PC-3 (cell line): Measurements from ENCODE around the gene SHTN1. TPM values are rescaled to one million over a fixed set of nuclear protein-coding genes. Genes with fewer than 3 reads are reported as not detected.

Experiments
- ATAC-seq: fragments of 200-7000 bp; cut with Tn5 transposase; 2 replicates; pipeline ENCODE4 v1.9.1; 2020; ENCODE audit warnings: mild to moderate bottlenecking, moderate library complexity
- BruUV-seq: library from RNA; stranded (reverse); fragments of 400-500 nt; replicated peaks from 2 replicates; lab custom pipeline; 2021; lab: Mats Ljungman, UMichigan
- CTCF ChIA-PET: fragments of 300-600 bp; sonication (Branson Sonifier 250); formaldehyde crosslinking; loops from one replicate; lab custom pipeline; 2022; ENCODE audit warnings: antibody characterized with exemption; lab: Charles Lee
- POLR2A ChIA-PET: fragments of 300-600 bp; sonication (Branson Sonifier 250); formaldehyde crosslinking; loops from one replicate; lab custom pipeline; 2022; ENCODE audit warnings: antibody characterized with exemption; ENCODE audit not compliant: unreplicated experiment; lab: Charles Lee
- DNase-seq: peaks from one replicate; pipeline ENCODE4 v3.0.0-alpha.2; 2015
- H2AFZ ChIP-seq: fragments of 300-600 bp; sonication (generic); 2 replicates; pipeline ENCODE4 v1.6.0; 2016; ENCODE audit warnings: antibody characterized with exemption, low read length
- H3F3A ChIP-seq: fragments of 300-600 bp; sonication (generic); one replicate; pipeline ENCODE4 v1.6.0; 2017; ENCODE audit warnings: antibody characterized with exemption, low read length, control low read depth, mild to moderate bottlenecking; ENCODE audit not compliant: unreplicated experiment
- H3K27ac ChIP-seq: fragments of 300-600 bp; sonication (generic); 2 replicates; pipeline ENCODE4 v1.5.1; 2016; ENCODE audit warnings: mild to moderate bottlenecking, low read length
- H3K27me3 ChIP-seq: fragments of 300-600 bp; sonication (generic); 2 replicates; pipeline ENCODE4 v1.6.1; 2016; ENCODE audit warnings: low read length, mixed read lengths
- H3K36me3 ChIP-seq: fragments of 300-600 bp; sonication (generic); 2 replicates; pipeline ENCODE4 v1.6.1; 2016; ENCODE audit warnings: low read depth, mixed run types, low read length, mixed read lengths
- H3K4me1 ChIP-seq: fragments of 300-600 bp; sonication (generic); 2 replicates; pipeline ENCODE4 v1.5.1; 2016; ENCODE audit warnings: low read length; ENCODE audit not compliant: insufficient read depth
- H3K4me2 ChIP-seq: fragments of 300-600 bp; sonication (generic); 2 replicates; pipeline ENCODE4 v1.6.0; 2016; ENCODE audit warnings: low read length
- H3K4me3 ChIP-seq: fragments of 300-600 bp; sonication (generic); 2 replicates; pipeline ENCODE4 v1.5.1; 2016; ENCODE audit warnings: mild to moderate bottlenecking, low read length, mixed read lengths
- H3K79me2 ChIP-seq: fragments of 300-600 bp; sonication (generic); 2 replicates; pipeline ENCODE4 v1.6.1; 2017; ENCODE audit warnings: low read length, mixed read lengths
- H3K9ac ChIP-seq: fragments of 300-600 bp; sonication (generic); 2 replicates; pipeline ENCODE4 v1.6.0; 2016; ENCODE audit warnings: mild to moderate bottlenecking, low read length
- H3K9me2 ChIP-seq: fragments of 300-600 bp; sonication (generic); replicated peaks from 2 replicates; pipeline ENCODE4 v1.6.1; 2016; ENCODE audit warnings: mixed run types, low read length, mixed read lengths
- H3K9me3 ChIP-seq: fragments of 300-600 bp; sonication (generic); 2 replicates; pipeline ENCODE4 v1.6.1; 2016; ENCODE audit warnings: low read length, mixed read lengths
- H4K20me1 ChIP-seq: fragments of 300-600 bp; sonication (generic); 2 replicates; pipeline ENCODE4 v1.6.1; 2016; ENCODE audit warnings: low read length, mixed read lengths
- CTCF ChIP-seq: fragments of 300-600 bp; sonication (generic); conservative IDR thresholded peaks from 2 replicates; pipeline ENCODE4 v1.5.1; 2017; ENCODE audit warnings: antibody characterized with exemption, low read depth, mild to moderate bottlenecking, low read length
- EZH2 ChIP-seq: fragments of 300-600 bp; sonication (generic); IDR thresholded peaks from one replicate; pipeline ENCODE4 v1.6.1; 2017; ENCODE audit warnings: antibody characterized with exemption, mild to moderate bottlenecking, low read length; ENCODE audit not compliant: unreplicated experiment
- EZH2phosphoT487 ChIP-seq: fragments of 300-600 bp; sonication (generic); IDR thresholded peaks from 2 replicates; pipeline ENCODE4 v1.6.1; 2018; ENCODE audit warnings: mild to moderate bottlenecking, antibody characterized with exemption, low read length, borderline replicate concordance
- intact Hi-C: fragments of 100-400 bp; cut with micrococcal nuclease; formaldehyde crosslinking; loops from 2 replicates; pipeline ENCODE4 v1.9.0; 2023
- total RNA-seq: library from RNA; depleted of rRNA; stranded (reverse); fragments of >200 nt; gene quantifications from 2 replicates; pipeline ENCODE4 v1.2.3, GENCODE V29; 2014

Gene SHTN1
- total RNA-seq, 1 experiment from 2014 or later, result 13.0 TPM

GRCh38 chr10:116972131-116972530 is 32.9 kb downstream of the SHTN1 start:
- Histone ChIP-seq H3K4me2 (no peak overlapping the region), H3K79me2 (peaks cover 25% of the 10 kb centered on the region), H3K27ac (no peak overlapping the region), H3K4me3 (no peak overlapping the region), H3K4me1 (peaks cover 34% of the 10 kb centered on the region), H3K9me2 (no peaks in the 10 kb centered on the region), H4K20me1 (no peaks in the 10 kb centered on the region), H3K27me3 (no peaks in the 10 kb centered on the region), H3F3A (peaks cover 4% of the 10 kb centered on the region), H3K36me3 (peaks cover 23% of the 10 kb centered on the region), H3K9ac (no peak overlapping the region), H2AFZ (no peak overlapping the region), H3K9me3 (no peaks in the 10 kb centered on the region)
- no TSS peak for BruUV-seq
- TF ChIP-seq EZH2phosphoT487, result no peak
- no peak for TF ChIP-seq CTCF
- no peak for TF ChIP-seq EZH2
- DNase-seq (no peak), ATAC-seq (no peak)
- CTCF ChIA-PET, result no interaction called here
- POLR2A ChIA-PET, result no interaction called here
- intact Hi-C loops, result no loop called here

- no TSS peak for BruUV-seq
- peaks cover 4% of the 10 kb centered on the region for H3F3A ChIP-seq
Observed at GRCh38 chr10:116970050-116970449, 34.9 kb downstream of the SHTN1 start.

More at GRCh38 chr10:116970050-116970449, 34.9 kb downstream of the SHTN1 start:
- Histone ChIP-seq H3K27me3 (no peaks in the 10 kb centered on the region), H3K4me1 (peaks cover 28% of the 10 kb centered on the region), H4K20me1 (no peaks in the 10 kb centered on the region), H3K9ac (no peak overlapping the region), H3K36me3 (peaks cover 16% of the 10 kb centered on the region), H3K27ac (no peak overlapping the region), H3K4me2 (no peak overlapping the region), H3K9me3 (no peaks in the 10 kb centered on the region), H3K4me3 (no peak overlapping the region), H3K9me2 (no peaks in the 10 kb centered on the region), H3K79me2 (peaks cover 25% of the 10 kb centered on the region), H2AFZ (no peak overlapping the region)
- no peak for ATAC-seq
- TF ChIP-seq CTCF, result no peak
- no peak for TF ChIP-seq EZH2
- no peak for DNase-seq
- ChIA-PET POLR2A (interaction anchor here (0.6 kb wide), 1 partner anchor 59 kb away, joined by 3 read pairs; no protein-coding TSS in a partner anchor), CTCF (no interaction called here)
- intact Hi-C loops, result no loop called here
